ENCODE measurements around the gene P3H2.

DNA sequence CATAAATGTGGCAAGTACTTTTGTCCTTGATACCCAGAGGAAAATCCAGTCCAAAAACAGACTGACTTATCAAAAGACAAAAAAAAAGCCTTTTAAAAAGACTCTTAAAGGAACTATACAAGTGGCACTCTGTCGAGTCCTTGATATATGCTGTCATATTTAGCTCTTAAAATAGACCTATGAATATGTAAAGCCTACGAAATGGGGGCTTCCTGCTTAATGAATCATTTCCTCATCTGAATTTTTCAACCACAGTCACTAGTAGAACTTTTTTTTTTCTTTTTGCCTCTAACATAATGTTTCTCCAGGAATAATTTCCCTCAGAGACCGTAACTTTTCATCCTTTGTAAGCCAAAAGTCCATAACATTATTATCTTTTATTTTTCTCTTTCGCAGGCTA is 95.8 kb downstream of the P3H2 start:
- TF ChIP-seq CTCF (IDR thresholded peaks at IDR 0.05 in 4 of 5, conservative IDR thresholded peaks at IDR 0.05 in 1 of 5) (no peak), POLR2A (IDR thresholded peaks at IDR 0.05) (no peak)

All from gastrocnemius medialis (tissue), 4 donors.